Mammary epithelial cell (primary cell): ENCODE results near the gene HP1BP3.
"Not testable (repeated sequence)": the region's sequence is repeated elsewhere in the genome, so short reads cannot be mapped to it uniquely, and the experiment has no call there.

ENCODE experiments used
- EZH2 ChIP-seq: IDR thresholded peaks from 2 replicates; pipeline ENCODE4 v1.6.1; 2012; ENCODE audit warnings: low read length, inconsistent platforms, borderline replicate concordance
- TF ChIP-seq, protein P1 (sequence below), 2 donors: IDR thresholded peaks in 1 of 2; conservative IDR thresholded peaks in 1 of 2; 2 replicates each; pipeline ENCODE4 v1.5.1; 2011 to 2012; ENCODE audit warnings: inconsistent platforms in 2 of 2, low read length in 2 of 2, mild to moderate bottlenecking in 2 of 2, control low read depth in 1 of 2, low read depth in 1 of 2; ENCODE audit not compliant: insufficient read depth in 1 of 2; ENCODE audit errors: extremely low read depth in 1 of 2

DNA sequence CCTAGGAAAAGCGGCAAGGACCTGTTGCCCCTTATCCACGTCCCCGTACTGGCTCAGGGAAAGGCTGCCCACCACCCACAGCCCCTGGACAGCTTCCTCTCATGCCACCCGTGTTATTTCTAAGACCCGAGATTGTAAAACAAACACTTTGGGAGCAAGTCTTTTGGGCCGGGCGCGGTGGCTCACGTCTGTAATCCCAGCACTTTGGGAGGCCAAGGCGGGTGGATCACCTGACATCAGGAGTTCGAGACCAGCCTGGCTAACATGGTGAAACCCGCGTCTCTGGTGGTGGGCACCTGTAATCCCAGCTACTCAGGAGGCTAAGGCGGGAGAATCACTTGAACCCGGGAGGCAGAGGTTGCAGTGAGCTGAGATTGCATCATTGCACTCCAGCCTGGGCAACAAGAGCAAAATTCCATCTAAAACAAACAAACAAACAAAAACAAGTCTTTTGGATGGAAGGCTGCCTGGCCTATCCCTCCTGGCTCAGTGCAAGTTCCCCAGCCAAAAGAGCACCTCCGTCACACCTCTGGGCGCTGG lies 68.7 kb downstream of the HP1BP3 start:
- TF ChIP-seq, protein P1, sequence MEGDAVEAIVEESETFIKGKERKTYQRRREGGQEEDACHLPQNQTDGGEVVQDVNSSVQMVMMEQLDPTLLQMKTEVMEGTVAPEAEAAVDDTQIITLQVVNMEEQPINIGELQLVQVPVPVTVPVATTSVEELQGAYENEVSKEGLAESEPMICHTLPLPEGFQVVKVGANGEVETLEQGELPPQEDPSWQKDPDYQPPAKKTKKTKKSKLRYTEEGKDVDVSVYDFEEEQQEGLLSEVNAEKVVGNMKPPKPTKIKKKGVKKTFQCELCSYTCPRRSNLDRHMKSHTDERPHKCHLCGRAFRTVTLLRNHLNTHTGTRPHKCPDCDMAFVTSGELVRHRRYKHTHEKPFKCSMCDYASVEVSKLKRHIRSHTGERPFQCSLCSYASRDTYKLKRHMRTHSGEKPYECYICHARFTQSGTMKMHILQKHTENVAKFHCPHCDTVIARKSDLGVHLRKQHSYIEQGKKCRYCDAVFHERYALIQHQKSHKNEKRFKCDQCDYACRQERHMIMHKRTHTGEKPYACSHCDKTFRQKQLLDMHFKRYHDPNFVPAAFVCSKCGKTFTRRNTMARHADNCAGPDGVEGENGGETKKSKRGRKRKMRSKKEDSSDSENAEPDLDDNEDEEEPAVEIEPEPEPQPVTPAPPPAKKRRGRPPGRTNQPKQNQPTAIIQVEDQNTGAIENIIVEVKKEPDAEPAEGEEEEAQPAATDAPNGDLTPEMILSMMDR (conservative IDR thresholded peaks at IDR 0.05 in 1 of 2, IDR thresholded peaks at IDR 0.05 in 1 of 2; ENCODE audit: extremely low read depth in 1 of 2, insufficient read depth in 1 of 2, low read depth in 1 of 2, low read length in 2 of 2), result not testable (repeated sequence)
- TF ChIP-seq EZH2, result not testable (repeated sequence)
